GM19467 (cell line): ENCODE data around the gene C1QTNF8.

ENCODE experiments used
- ATAC-seq: cut with Tn5 transposase; IDR thresholded peaks from one replicate; pipeline ENCODE4 v1.9.1; 2021; ENCODE audit warnings: mild to moderate bottlenecking, moderate library complexity; ENCODE audit not compliant: unreplicated experiment

The C1QTNF8 gene

GRCh38 chr16:1065469-1066128, 30.4 kb downstream of the C1QTNF8 start:
- no peak for ATAC-seq

- ATAC-seq = no peak
Measured at GRCh38 chr16:1063728-1064127, 32.3 kb downstream of the C1QTNF8 start.

DNA sequence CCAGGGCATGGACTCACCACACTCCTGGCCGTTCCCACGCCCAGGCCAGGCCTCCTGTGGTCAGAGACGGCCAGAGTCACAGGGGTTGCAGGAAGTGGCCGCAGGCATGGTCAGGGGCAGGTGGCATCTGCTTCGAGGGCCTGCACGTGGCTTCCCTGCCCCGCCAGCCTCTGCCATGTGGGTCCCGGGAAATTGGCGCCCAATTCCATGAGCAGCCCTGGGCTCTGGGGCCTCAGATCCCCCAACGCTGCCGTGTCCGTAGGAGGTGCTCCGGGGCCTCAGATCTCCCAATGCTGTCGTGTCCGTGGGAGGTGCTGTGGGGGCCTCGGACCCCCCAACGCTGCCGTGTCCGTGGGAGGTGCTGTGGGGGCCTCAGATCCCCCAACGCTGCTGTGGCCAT, 33.1 kb downstream of the C1QTNF8 start:
- ATAC-seq = no peak

DNA sequence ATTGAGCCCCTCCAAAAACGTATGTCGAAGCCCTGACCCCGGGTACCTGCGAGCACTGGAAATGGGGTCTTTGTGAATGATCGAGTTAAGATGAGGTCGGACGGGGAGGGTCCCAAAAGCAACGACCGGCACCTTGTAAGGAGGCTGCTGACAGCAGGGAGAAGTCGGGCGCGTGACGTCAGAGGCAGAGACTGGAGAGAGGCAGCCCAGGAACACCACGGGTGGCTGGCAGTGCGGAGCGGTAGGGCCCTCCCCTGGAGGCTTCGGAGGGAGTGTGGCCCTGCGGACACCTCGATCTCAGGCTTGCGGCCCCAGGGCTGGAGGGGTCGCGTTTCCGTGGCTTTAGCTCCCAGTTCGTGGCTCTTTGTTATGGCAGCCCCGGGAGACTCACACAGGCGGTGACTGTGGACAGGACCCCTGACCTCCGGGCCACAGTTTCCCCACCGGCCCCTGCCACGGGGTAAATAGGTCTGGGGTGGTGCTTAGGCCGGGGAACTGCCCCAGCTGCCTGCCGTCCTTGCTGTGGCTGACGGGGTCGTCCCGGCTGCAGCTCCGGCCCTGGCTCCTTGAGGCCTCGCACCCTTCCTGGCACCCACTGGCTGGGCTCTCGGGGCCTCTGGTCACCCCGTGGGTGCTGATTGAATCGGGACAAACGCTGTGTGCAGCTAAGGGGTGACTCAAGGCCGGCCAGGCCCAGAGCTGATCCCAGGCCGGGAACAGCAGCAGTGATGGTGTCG, 34.1 kb downstream of the C1QTNF8 start:
- ATAC-seq = no peak

GRCh38 chr16:1060416-1061340, 35.4 kb downstream of the C1QTNF8 start:
- ATAC-seq = no peak

- ATAC-seq = no peak
Measured at GRCh38 chr16:1059310-1059709, 36.7 kb downstream of the C1QTNF8 start.

- ATAC-seq = no peak
Measured at GRCh38 chr16:1058216-1058615, 37.8 kb downstream of the C1QTNF8 start.

- ATAC-seq = no peak
Measured at GRCh38 chr16:1057252-1057932, 38.7 kb downstream of the C1QTNF8 start.

DNA sequence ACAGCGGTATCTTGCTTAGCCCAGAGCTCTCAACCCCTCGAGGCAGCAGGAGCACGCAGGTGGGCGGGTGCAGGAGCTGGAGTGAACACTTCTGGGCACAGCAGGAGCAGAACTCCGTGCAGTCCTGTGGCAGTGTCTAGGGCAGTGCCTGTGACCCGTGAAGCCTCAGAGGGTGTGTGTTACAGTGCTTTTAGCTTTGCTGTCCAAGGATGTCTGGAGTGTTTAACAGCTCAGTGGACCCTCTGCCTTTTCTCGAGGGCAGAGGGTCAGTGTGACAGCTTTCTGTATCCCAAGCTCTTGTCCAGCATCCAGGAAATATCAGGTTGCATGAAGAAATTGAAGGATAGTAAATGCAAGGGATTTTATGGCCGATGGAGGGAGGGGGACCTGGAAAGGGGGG, 39.8 kb downstream of the C1QTNF8 start:
- ATAC-seq = no peak

DNA sequence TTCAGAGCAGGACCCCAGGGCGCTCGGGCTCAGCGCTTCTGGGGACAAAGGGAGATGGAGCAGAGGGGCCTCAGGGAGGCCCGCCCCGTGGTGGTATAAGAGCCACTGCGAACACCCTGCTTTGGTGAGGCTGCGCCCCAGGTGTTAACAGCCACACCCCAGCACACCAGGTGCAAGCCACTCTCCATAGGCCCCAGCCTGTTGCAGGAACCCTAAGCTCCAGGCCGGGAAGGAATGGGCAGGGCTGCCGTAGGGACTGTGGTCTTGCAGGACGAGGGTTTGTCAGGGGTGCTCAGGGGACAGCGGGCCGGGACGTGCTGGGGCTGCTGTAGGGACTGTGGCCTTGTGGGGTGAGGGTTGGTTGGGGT, 40.5 kb downstream of the C1QTNF8 start:
- no peak for ATAC-seq

DNA sequence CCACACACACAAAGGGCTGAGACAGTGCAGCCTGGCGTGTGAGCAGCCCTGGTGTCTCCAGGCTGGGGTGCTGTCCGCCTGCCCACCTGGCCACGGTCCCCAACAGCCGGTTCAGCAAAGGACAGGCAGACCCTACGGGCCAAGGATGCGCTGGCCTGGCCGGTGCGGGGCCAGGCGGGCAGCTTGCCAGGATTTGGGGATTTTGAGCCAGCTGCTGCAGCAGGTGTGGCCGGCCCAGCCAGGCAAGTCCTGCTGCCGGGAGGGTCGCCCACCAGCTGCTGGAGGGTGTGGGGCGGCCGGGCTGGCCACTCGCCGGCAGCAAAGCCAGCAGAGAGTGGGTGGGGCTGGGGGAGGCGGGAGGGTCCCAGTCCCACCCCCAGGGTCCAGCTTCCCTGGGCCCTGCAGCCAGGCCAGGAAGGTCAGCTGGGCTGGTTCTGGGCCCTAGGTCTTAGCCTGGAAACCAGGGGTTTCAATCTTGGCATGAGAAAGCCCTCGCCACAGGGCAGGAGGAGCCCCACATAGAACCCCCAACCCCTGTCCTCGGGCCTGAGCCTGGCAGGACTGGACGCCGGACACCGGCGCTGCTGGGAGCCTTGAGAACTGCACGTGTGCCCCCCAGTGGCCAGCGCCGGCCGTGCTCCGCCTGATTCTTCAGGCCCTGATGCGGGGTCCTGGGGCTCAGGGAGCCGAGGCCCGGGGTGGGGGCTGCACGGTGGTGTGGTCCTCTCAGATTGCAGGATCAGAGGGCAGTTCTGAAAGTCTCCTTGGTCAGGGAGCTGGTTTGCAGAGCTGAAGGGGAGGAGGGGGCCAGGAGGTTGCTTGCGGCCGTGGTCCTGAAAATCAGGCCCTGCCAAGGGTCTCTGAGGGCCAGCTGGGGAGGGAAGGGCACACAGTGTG, 41.1 kb downstream of the C1QTNF8 start:
- no peak for ATAC-seq

DNA sequence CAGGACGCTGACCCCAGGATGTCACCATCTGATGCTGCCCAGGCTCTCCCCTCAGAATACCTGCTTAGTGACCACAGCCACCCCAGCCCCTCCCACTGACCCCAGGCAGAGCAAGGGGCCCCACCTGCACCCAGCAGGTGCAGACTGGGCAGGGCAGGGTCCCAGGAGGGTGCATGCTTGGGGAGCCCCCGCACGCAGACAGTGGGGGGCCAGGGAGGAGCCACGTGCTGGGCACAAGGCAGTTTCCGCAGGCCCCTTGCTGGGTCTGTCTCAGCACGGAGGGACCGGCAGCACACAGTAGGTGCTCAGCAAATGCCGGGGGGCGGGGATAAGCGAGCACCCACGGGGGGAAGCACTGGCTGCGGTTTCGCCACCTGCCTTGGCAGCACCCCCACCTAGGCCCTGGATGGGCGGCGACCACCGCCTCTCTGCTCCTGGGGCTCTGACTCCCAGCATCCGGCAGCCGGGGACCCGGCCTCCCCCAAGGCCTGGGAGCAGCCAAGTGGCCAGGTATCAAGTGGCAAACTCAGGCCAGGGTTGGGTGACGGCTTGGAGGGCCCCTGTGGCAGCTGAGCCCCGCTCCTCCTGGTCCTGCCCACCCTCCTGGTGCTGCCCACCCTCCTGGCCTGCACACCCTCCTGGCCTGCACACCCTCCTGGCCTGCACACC, 42.2 kb downstream of the C1QTNF8 start:
- ATAC-seq = no peak

DNA sequence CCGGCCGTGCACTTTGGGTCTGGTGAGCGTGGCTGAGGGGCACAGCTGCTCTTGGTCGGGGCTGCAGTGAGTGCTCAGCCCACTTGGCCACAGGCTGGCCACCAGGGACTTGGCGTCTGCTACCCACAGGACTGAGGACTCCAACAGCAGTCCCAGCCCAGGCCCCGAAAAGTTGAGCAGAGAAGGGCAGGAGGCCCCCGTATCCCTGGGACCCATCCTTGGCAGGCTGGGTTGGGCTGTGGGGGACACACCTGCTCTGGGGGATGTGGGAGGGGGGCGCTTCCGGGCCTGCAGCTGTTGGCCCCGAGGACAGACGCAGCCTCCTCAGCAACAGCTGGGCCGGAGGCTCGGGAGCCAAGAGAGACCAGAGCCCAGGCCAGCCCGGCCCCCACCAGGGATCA, 42.9 kb downstream of the C1QTNF8 start:
- no peak for ATAC-seq

GRCh38 chr16:1052721-1053120, 43.3 kb downstream of the C1QTNF8 start:
- ATAC-seq = no peak

GRCh38 chr16:1051446-1051845, 44.6 kb downstream of the C1QTNF8 start:
- ATAC-seq = no peak

DNA sequence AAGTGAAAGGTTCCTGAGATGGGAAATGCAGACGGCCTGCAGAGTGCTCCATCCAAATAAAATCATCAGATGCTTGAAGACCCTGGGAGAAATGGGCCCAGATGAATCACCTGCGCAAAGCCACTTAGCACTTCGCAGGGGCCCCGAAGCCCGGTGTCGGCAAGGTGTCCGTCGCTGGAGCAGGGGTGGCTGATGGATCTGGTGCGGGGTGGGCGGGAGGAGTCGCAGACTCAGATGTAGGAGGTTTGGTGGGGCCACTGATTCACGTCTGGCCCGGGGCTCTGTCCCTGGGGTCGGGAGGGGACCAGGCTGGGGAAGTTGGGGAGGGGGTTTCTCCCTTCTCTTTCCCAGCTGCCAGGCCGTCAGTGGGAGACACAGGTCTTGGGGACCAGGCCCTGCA, 45.1 kb downstream of the C1QTNF8 start:
- ATAC-seq = no peak

DNA sequence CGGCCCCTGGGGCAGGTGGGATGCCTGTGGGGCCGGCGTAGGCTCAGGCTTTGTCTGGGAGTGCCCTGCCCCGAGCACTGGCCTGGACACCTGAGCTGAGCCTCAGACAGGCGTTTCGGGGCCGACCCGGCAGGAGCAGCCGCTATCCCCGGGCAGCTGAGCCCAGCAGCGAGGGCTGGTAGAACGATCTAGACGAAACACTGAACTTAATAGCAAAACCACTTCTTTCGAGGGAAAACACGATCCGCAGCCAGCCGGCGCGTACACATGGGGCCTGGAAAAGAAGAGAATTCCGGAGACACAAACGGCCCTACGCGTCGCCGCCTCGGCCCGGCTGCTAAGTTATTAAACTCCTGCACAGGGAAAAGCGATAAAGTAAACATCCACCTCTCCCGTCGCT, 45.5 kb downstream of the C1QTNF8 start:
- no peak for ATAC-seq

GRCh38 chr16:1049976-1050247, 46.1 kb downstream of the C1QTNF8 start:
- no peak for ATAC-seq

DNA sequence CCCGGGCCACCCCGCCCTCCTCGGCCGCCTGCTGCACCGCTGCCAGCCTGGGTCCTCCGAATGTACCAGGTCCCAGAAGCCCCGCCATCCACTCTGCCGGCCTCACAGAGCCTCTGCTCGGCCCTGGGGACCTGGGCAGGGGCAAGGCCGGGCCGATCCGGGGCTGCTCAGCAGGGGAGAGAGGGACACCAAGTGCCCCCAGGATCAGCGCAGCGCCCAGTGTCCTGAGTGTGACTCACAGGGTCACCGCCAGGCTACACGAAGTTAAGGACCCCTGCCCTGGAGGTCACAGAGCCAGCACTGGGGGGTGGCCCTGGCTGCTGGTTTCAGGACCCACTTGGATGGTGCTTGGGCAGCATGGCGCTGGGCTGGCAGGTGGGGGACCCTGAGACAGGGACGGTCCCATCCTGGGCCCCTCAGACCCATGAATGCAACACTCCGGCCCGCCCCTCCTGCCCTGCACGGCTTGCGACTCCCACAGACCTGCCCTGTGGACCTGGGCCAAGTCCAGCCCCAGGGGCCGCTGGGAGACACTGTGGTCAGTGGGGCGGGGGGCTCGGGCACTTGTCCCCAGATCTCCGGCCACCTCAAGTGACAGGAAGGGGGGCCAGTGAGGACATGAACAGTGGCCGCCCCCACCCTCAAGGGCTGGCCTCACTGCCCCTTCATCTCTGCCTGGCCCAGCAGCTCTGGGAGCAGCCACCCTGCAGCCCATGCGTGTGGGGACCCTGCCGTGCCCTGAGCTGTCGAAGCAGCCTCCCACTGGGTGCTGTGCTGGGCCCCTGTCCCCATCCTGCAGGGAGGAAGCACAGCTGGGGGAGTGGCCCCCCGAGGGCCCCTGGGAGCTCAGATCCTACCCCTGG, 46.7 kb downstream of the C1QTNF8 start:
- no peak for ATAC-seq
